Neutrophil (primary cell): ENCODE measurements around the gene USP17L15.
"Not testable (repeated sequence)": the region's sequence is repeated elsewhere in the genome, so short reads cannot be mapped to it uniquely, and the experiment has no call there.

Experiments
- H3K27ac ChIP-seq: fragments of 200-600 bp; sonication (generic); 2 replicates; pipeline ENCODE4 v1.5.1; 2016; ENCODE audit warnings: mild to moderate bottlenecking, moderate library complexity
- H3K27me3 ChIP-seq: fragments of 200-600 bp; sonication (generic); 2 replicates; pipeline ENCODE4 v1.6.0; 2016; ENCODE audit warnings: mild to moderate bottlenecking
- H3K36me3 ChIP-seq: fragments of 200-600 bp; sonication (generic); 2 replicates; pipeline ENCODE4 v1.5.1; 2017
- H3K4me1 ChIP-seq, 2 experiments: fragments of 200-600 bp in 1 of 2; sonication (generic) in 1 of 2; 1 replicate in 1 of 2; 2 replicates in 1 of 2; pipeline versions ENCODE4 v1.5.1 to v1.6.1; 2013 to 2016; ENCODE audit warnings: low read depth in 1 of 2, low read length in 1 of 2, mild to moderate bottlenecking in 1 of 2, moderate library complexity in 1 of 2; ENCODE audit not compliant: control insufficient read depth in 1 of 2, insufficient read depth in 1 of 2
- H3K4me3 ChIP-seq, 2 experiments: fragments of 200-600 bp in 1 of 2; sonication (generic) in 1 of 2; 1 replicate in 1 of 2; 2 replicates in 1 of 2; pipeline ENCODE4 v1.5.1; 2013 to 2016; ENCODE audit warnings: low read depth in 1 of 2, low read length in 1 of 2, mild to moderate bottlenecking in 1 of 2, moderate library complexity in 1 of 2
- H3K9me3 ChIP-seq: fragments of 200-600 bp; sonication (generic); 2 replicates; pipeline ENCODE4 v1.5.1; 2016

USP17L15 gene

GRCh38 chr4:9271719-9272118 is 37.5 kb downstream of the USP17L15 start:
- not testable (repeated sequence) for H3K27me3 ChIP-seq, H3K36me3 ChIP-seq, H3K4me1 ChIP-seq, H3K4me3 ChIP-seq, H3K27ac ChIP-seq, H3K9me3 ChIP-seq
